ENCODE measurements around the gene AOPEP.

Gene AOPEP

DNA sequence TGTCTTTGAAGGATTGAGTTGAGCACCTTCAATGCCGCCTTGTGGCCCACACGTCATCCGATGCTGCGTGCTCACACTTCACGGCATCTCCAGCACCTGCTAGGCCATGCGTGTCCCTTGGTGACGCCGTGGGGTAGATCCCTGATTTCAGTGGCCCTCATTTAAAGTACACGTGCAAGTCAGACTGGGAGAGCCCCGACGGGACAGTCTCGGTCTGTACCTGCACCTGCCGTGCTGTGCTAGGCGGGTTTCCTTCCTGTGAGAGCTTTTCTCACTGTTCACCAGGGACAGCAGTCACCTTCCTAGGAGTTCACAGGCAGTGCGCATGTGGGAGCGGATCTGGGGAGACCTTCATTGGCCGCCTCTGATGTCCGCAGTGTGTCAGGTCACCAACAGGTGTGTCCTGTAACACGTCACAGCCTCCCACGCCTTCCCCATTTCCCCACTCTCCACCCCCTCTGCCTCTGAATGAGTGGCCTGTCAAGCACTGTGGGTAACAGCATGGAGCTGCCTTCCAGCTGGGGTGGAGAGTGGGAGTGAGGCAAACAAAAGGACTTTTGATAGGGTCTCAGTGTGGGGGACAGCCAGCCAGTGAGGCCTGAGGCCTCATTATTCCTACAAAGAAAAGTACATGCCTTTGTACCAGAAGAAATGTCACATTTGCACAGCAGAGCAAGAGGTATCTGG is 354.6 kb downstream of the AOPEP start:
- no peak overlapping the region for H3K27ac ChIP-seq (ENCODE audit: low read length)
- H3K9ac ChIP-seq (ENCODE audit: low read depth, low read length) = no peak overlapping the region
- H3K27me3 ChIP-seq (ENCODE audit: insufficient read depth, low read length) = no peaks in the 10 kb centered on the region
- peaks cover 11% of the 10 kb centered on the region for H3K4me1 ChIP-seq (ENCODE audit: insufficient read depth, low read length)
- 0 out of 2 replicates have a peak, but pooled peaks cover 6% of the 10 kb centered on the region for H3K36me3 ChIP-seq (ENCODE audit: insufficient read depth, low read depth, low read length)
- H3K4me3 ChIP-seq (ENCODE audit: low read length) = no peak overlapping the region
- no peaks in the 10 kb centered on the region for H3K9me3 ChIP-seq (ENCODE audit: insufficient read depth, low read depth, low read length)

DNA sequence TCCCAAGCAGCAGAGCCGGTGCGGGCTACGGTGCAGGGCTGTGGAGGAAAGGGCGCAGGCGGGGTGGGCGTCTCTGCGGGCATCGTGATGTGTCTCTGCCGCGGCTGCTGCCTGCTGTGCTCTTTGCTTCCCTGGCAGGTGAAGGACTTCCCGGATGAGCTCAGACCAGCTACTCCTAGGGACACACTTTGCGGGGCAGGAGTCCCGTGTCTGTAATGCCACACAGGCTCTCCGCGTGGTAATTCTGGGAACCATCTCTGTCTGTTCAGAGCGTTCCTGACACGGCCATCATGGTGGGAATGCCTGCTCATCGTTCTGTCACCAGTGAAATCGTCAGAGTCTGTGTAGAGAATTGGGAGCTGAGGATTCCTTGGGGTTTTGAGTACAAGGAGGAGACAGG is 355.5 kb downstream of the AOPEP start:
- Histone ChIP-seq H3K4me1 (ENCODE audit: insufficient read depth, low read length) (peaks cover 11% of the 10 kb centered on the region), H3K27me3 (ENCODE audit: insufficient read depth, low read length) (no peaks in the 10 kb centered on the region), H3K4me3 (ENCODE audit: low read length) (no peak overlapping the region), H3K36me3 (ENCODE audit: insufficient read depth, low read depth, low read length) (0 out of 2 replicates have a peak, but pooled peaks cover 6% of the 10 kb centered on the region), H3K27ac (ENCODE audit: low read length) (no peak overlapping the region), H3K9me3 (ENCODE audit: insufficient read depth, low read depth, low read length) (no peaks in the 10 kb centered on the region), H3K9ac (ENCODE audit: low read depth, low read length) (no peak overlapping the region)

GRCh38 chr9:95082401-95083084 is 356.0 kb downstream of the AOPEP start:
- H3K27me3 ChIP-seq (ENCODE audit: insufficient read depth, low read length) = no peaks in the 10 kb centered on the region
- no peak overlapping the region for H3K9ac ChIP-seq (ENCODE audit: low read depth, low read length)
- peaks cover 11% of the 10 kb centered on the region for H3K4me1 ChIP-seq (ENCODE audit: insufficient read depth, low read length)
- H3K27ac ChIP-seq (ENCODE audit: low read length) = no peak overlapping the region
- 0 out of 2 replicates have a peak, but pooled peaks cover 6% of the 10 kb centered on the region for H3K36me3 ChIP-seq (ENCODE audit: insufficient read depth, low read depth, low read length)
- no peaks in the 10 kb centered on the region for H3K9me3 ChIP-seq (ENCODE audit: insufficient read depth, low read depth, low read length)
- H3K4me3 ChIP-seq (ENCODE audit: low read length) = no peak overlapping the region

- Histone ChIP-seq H3K27ac (ENCODE audit: low read length) (no peak overlapping the region), H3K9me3 (ENCODE audit: insufficient read depth, low read depth, low read length) (no peaks in the 10 kb centered on the region), H3K4me1 (ENCODE audit: insufficient read depth, low read length) (peaks cover 11% of the 10 kb centered on the region), H3K9ac (ENCODE audit: low read depth, low read length) (no peak overlapping the region), H3K4me3 (ENCODE audit: low read length) (no peak overlapping the region), H3K36me3 (ENCODE audit: insufficient read depth, low read depth, low read length) (0 out of 2 replicates have a peak, but pooled peaks cover 6% of the 10 kb centered on the region), H3K27me3 (ENCODE audit: insufficient read depth, low read length) (no peaks in the 10 kb centered on the region)
Measured at GRCh38 chr9:95083086-95083768, 356.7 kb downstream of the AOPEP start.

DNA sequence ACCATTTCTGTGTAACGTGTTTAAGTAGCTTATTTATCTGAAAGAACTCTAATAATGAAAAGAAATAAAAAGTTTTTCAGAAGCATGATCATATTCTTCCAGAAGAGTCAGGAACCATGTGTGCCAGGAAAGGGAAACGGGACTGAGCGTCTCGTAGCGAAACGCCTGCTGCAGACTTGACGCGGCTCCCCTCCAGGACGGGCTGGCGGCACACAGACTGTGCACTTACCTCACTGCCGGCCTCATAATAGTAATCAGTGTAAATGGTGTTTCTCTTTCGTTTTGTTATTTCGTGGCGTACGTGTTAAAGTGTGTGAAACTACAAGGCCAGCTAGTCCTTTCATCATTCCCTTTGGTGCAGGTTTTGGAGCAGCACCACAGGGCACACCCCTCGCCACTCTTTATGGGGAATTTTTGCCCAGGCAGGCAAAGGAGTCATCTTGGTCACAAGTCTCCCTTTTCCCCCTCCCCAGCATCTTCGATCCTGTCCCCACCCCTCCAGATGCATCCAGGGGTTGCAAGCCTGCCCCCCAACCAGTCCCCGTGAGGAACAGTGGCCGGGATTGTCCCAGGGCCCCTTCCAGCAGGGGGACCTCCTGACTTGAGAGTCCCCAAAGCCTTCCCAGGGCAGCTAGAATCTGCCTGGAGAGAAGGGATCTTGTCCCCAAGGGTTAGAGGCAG is 357.9 kb downstream of the AOPEP start:
- Histone ChIP-seq H3K4me3 (ENCODE audit: low read length) (no peak overlapping the region), H3K36me3 (ENCODE audit: insufficient read depth, low read depth, low read length) (0 out of 2 replicates have a peak, but pooled peaks cover 6% of the 10 kb centered on the region), H3K27me3 (ENCODE audit: insufficient read depth, low read length) (no peaks in the 10 kb centered on the region), H3K9me3 (ENCODE audit: insufficient read depth, low read depth, low read length) (no peaks in the 10 kb centered on the region), H3K4me1 (ENCODE audit: insufficient read depth, low read length) (peaks cover 1% of the 10 kb centered on the region), H3K27ac (ENCODE audit: low read length) (no peak overlapping the region), H3K9ac (ENCODE audit: low read depth, low read length) (no peak overlapping the region)

- H3K36me3 ChIP-seq (ENCODE audit: insufficient read depth, low read depth, low read length) = 0 out of 2 replicates have a peak, but pooled peaks cover 6% of the 10 kb centered on the region
- no peaks in the 10 kb centered on the region for H3K4me1 ChIP-seq (ENCODE audit: insufficient read depth, low read length)
- no peak overlapping the region for H3K27ac ChIP-seq (ENCODE audit: low read length)
- no peaks in the 10 kb centered on the region for H3K9me3 ChIP-seq (ENCODE audit: insufficient read depth, low read depth, low read length)
- H3K4me3 ChIP-seq (ENCODE audit: low read length) = no peak overlapping the region
- H3K27me3 ChIP-seq (ENCODE audit: insufficient read depth, low read length) = no peaks in the 10 kb centered on the region
- no peak overlapping the region for H3K9ac ChIP-seq (ENCODE audit: low read depth, low read length)
Measured at GRCh38 chr9:95085036-95085770, 358.7 kb downstream of the AOPEP start.

DNA sequence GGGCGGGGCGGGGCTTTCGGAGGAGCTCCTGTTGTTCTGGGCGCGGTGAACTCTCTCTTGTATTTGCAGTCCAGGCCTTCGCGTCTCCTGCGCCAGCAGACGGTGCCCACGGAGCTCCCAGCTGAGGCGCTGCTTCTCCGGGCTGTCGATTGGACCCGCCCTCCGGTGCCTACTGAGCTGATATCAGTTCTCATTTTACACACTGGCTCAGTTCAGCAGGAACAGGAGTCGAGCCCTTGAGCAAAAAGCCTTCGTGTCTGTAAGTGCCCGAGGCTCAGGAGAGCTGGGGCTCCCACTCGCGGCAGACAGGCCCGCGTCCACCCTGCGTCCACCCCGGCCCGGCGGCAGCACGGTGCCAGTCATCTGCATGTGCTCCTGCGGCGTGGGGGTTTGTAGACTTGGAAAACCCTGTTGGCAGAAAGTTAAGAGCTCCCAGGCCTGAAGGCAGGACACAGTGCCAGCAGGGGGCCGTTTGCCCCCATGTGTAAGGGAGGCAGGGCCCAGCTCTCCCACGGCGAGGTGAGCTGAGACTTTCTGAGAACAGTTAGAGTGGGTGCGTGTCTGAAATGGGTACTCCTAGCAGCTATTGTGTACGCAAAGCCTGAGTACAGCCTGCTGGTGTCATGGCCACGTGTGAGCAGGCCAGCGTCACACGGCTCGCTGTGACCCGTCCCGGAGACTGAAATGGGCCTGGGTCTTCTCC is 359.5 kb downstream of the AOPEP start:
- Histone ChIP-seq H3K27me3 (ENCODE audit: insufficient read depth, low read length) (no peaks in the 10 kb centered on the region), H3K9ac (ENCODE audit: low read depth, low read length) (no peak overlapping the region), H3K4me3 (ENCODE audit: low read length) (no peak overlapping the region), H3K4me1 (ENCODE audit: insufficient read depth, low read length) (no peaks in the 10 kb centered on the region; the same call in 1 of the 2 replicates), H3K27ac (ENCODE audit: low read length) (no peak overlapping the region), H3K36me3 (ENCODE audit: insufficient read depth, low read depth, low read length) (0 out of 2 replicates have a peak, but pooled peaks cover 6% of the 10 kb centered on the region), H3K9me3 (ENCODE audit: insufficient read depth, low read depth, low read length) (no peaks in the 10 kb centered on the region)

- Histone ChIP-seq H3K27ac (ENCODE audit: low read length) (no peak overlapping the region), H3K36me3 (ENCODE audit: insufficient read depth, low read depth, low read length) (0 out of 2 replicates have a peak, but pooled peaks cover 6% of the 10 kb centered on the region)
Measured at GRCh38 chr9:95086564-95086955, 360.1 kb downstream of the AOPEP start.

DNA sequence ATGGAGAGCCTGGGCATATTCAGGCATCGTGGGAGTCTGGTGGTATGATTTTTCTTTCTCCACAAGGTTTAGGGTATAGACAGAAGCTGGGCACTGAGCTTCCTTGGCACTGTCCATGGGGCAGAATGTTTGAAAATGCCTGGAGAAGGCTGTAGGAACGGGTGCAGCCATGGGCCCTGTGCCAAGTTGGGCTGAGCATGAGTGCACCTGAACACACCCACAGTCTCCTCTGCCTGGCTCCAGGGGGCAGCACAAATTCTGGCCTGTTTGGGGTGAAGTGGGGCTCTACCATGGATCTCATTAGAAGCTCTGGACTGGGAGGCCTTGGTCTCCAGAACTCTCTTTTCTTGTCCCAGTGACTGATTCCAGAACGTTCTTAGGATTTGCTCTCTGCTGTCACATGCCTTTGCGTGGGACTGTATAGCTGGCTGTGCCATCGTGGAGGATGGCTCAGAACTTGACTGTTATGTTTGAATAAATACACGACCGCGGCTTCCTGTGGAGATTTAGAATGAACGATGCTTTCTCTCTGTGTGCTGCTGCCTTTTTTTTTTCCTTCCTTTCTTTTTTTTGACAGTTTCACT is 361.3 kb downstream of the AOPEP start:
- Histone ChIP-seq H3K4me3 (ENCODE audit: low read length) (no peak overlapping the region), H3K4me1 (ENCODE audit: insufficient read depth, low read length) (peaks cover 3% of the 10 kb centered on the region; the same call in 1 of the 2 replicates), H3K9ac (ENCODE audit: low read depth, low read length) (no peak overlapping the region), H3K36me3 (ENCODE audit: insufficient read depth, low read depth, low read length) (0 out of 2 replicates have a peak, but pooled peaks cover 6% of the 10 kb centered on the region), H3K27me3 (ENCODE audit: insufficient read depth, low read length) (no peaks in the 10 kb centered on the region), H3K27ac (ENCODE audit: low read length) (no peak overlapping the region), H3K9me3 (ENCODE audit: insufficient read depth, low read depth, low read length) (no peaks in the 10 kb centered on the region)

More at GRCh38 chr9:95086564-95086955, 360.1 kb downstream of the AOPEP start:
- Histone ChIP-seq H3K4me1 (ENCODE audit: insufficient read depth, low read length) (no peaks in the 10 kb centered on the region; the same call in 1 of the 2 replicates), H3K4me3 (ENCODE audit: low read length) (no peak overlapping the region), H3K27me3 (ENCODE audit: insufficient read depth, low read length) (no peaks in the 10 kb centered on the region), H3K9ac (ENCODE audit: low read depth, low read length) (no peak overlapping the region), H3K9me3 (ENCODE audit: insufficient read depth, low read depth, low read length) (no peaks in the 10 kb centered on the region)

DNA sequence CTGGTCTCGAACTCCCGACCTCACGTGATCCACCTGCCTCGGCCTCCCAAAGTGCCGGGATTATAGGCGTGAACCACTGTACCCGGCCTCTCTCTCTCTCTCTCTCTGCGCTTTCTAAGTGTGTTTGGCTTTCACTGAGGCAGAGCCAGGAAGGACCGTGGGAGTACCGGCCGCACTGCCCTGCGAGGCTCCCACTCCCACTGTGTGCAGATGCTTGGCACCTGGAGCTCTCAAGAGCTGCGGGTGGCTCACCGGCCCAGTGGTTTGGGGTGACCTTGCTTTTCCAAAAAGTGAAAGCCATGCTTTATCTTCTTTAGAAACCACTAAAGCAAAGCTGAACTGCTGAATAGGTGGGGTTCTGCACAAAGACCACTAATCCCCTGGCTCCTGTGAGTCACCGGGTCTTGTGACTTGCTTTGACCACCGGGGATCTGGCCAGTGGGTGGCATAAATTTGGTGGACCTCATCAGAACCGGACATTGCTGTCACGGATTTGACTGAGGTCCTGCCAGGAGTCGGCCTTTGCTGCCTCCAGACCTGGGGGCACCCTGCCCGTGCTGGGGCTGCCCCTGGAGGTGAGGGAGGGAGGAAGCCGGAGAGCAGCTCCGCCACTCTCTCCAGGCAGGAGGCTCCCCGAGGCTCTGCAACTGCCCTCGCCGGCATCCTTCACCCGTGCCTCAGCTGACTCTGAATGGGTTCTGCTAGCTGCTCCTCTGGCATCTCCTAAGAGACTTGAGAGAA is 362.1 kb downstream of the AOPEP start:
- H3K9ac ChIP-seq (ENCODE audit: low read depth, low read length) = no peak overlapping the region
- H3K4me3 ChIP-seq (ENCODE audit: low read length) = no peak overlapping the region
- no peaks in the 10 kb centered on the region for H3K9me3 ChIP-seq (ENCODE audit: insufficient read depth, low read depth, low read length)
- H3K4me1 ChIP-seq (ENCODE audit: insufficient read depth, low read length) = peaks cover 7% of the 10 kb centered on the region
- H3K36me3 ChIP-seq (ENCODE audit: insufficient read depth, low read depth, low read length) = 0 out of 2 replicates have a peak, but pooled peaks cover 2% of the 10 kb centered on the region
- no peak overlapping the region for H3K27ac ChIP-seq (ENCODE audit: low read length)
- no peaks in the 10 kb centered on the region for H3K27me3 ChIP-seq (ENCODE audit: insufficient read depth, low read length)

Data from iPS-20b (cell line).